ENCODE results near the gene CAPN13.

DNA sequence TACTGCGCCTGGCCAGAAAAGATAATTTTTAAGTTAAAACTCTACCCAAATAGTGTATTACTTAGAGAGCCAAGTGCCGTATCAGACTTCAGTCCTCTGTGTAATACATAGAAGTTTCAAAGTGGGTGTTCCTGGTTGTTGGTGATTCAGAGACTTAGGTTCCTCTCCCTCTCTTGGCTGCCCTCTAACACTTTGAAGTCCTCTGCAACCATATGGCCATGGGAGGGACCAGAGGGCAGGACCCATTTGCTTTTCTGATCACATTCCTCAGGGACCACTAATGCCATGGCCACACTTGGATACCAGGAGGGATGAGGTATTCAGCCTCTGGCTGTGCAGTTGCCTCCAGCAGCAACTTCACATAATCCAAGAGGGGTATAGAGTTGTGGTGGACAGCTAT, 131.5 kb downstream of the CAPN13 start:
- no peak for TF ChIP-seq CREB1 (IDR thresholded peaks at IDR 0.05; ENCODE audit: low read depth)
- TF ChIP-seq EGR1 (IDR thresholded peaks at IDR 0.05): no peak
- TF ChIP-seq RAD21 (IDR thresholded peaks at IDR 0.05; ENCODE audit: low read depth): no peak
- TF ChIP-seq EP300 (IDR thresholded peaks at IDR 0.05; ENCODE audit: borderline replicate concordance): no peak
- TF ChIP-seq, protein P1, sequence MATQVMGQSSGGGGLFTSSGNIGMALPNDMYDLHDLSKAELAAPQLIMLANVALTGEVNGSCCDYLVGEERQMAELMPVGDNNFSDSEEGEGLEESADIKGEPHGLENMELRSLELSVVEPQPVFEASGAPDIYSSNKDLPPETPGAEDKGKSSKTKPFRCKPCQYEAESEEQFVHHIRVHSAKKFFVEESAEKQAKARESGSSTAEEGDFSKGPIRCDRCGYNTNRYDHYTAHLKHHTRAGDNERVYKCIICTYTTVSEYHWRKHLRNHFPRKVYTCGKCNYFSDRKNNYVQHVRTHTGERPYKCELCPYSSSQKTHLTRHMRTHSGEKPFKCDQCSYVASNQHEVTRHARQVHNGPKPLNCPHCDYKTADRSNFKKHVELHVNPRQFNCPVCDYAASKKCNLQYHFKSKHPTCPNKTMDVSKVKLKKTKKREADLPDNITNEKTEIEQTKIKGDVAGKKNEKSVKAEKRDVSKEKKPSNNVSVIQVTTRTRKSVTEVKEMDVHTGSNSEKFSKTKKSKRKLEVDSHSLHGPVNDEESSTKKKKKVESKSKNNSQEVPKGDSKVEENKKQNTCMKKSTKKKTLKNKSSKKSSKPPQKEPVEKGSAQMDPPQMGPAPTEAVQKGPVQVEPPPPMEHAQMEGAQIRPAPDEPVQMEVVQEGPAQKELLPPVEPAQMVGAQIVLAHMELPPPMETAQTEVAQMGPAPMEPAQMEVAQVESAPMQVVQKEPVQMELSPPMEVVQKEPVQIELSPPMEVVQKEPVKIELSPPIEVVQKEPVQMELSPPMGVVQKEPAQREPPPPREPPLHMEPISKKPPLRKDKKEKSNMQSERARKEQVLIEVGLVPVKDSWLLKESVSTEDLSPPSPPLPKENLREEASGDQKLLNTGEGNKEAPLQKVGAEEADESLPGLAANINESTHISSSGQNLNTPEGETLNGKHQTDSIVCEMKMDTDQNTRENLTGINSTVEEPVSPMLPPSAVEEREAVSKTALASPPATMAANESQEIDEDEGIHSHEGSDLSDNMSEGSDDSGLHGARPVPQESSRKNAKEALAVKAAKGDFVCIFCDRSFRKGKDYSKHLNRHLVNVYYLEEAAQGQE (IDR thresholded peaks at IDR 0.05; ENCODE audit: low read depth): no peak
- TF ChIP-seq TAF1 (IDR thresholded peaks at IDR 0.05; ENCODE audit: low read depth): no peak
- no peak for TF ChIP-seq YY1 (IDR thresholded peaks at IDR 0.05; ENCODE audit: low read depth)
- no peak for TF ChIP-seq ZBTB7A (IDR thresholded peaks at IDR 0.05; ENCODE audit: low read depth)
- no peak for TF ChIP-seq FOXM1 (IDR thresholded peaks at IDR 0.05; ENCODE audit: borderline replicate concordance, low read depth)
- no peak for TF ChIP-seq TEAD4 (IDR thresholded peaks at IDR 0.05)
- TF ChIP-seq, protein P2, sequence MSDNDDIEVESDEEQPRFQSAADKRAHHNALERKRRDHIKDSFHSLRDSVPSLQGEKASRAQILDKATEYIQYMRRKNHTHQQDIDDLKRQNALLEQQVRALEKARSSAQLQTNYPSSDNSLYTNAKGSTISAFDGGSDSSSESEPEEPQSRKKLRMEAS (IDR thresholded peaks at IDR 0.05): no peak
- TF ChIP-seq CEBPB (IDR thresholded peaks at IDR 0.05): no peak
- TF ChIP-seq TCF12 (IDR thresholded peaks at IDR 0.05; ENCODE audit: low read depth): no peak
